ENCODE measurements around the gene FARSA.

FARSA gene

DNA sequence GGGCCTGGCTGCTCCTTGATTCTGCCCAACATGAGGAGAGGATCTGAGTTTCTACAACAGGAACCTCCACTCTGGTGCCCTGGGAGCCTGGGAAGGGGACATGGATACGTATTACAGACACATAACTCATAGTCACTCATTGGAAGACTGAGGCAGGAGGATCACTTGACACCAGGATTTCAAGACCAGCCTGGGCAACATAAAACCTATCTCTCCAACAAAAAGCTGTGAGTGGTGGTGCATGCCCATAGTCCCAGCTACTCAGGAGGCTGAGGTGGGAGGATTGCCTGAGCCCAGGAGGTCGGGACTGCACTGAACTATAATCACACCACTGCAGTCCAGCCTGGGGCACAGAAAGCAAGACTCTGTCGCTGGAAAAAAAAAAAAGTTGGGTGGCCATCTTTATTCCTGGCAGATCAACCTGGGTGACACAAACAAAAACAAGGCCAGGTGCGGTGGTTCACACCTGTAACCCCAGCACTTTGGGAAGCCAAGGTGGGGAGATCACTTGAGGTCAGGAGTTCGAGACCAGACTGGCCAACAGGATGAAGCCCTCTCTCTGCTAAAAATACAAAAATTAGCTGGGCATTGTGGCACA, 45.4 kb downstream of the FARSA start:
- no peak for DNase-seq

DNA sequence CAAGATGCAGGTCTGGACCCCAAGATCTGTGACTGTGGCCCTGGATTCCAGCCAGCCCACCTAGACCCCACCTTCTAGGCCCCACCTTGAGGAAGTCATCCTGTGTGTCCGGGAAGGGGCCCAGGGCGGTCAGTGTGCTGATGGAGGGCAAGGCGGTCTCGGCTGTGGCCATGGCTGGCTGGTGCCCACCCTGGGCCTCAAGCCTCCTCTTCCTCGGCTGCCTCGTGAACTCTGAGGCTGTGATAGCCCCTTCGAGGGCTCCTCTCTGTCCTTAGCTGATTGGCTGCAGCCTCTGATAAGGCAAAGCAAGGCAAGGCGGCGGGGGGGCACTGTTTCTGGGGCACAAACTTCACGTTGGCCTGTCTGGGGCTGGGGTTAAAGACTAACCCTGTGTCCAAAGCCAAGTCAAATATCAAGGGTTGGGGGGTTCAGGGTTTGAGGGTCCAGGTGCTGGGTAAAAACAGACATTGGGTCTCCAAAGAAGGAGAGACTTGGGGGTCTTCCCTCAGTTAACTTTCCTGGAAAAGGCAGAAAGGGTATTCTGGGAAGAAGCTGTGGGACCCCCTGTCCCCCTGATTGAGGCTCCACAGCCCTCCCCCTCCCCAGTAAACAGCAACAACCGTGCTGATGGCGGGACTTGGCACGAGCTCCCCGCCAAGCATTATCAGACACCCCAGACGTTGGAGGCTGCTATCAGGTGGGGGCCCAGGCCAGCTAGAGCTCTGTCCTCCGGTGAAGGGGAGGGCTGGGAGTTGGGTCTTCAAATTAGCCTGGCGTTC, 46.4 kb downstream of the FARSA start, which contains the start of gene KLF1:
TSS of gene KLF1 (minus strand) at position 233 of the 779 bp plus-strand sequence. CDS start at position 172, 61 bp downstream.
- DNase-seq, result no peak

DNA sequence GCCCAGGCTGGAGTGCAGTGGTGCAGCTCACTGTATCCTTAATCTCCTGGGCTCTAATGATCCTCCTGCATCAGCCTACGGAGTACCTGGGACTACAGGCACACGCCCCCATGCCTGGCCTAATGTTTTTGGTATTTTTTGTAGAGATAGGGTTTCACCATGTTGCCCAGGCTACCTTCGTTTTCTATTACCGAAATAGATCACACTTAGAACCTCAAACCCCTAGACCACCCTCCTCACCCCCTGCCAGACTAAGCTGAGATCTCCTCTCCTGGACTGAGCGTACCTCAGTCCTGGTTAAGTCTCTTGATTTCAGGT, 46.9 kb downstream of the FARSA start:
- DNase-seq, result no peak

DNA sequence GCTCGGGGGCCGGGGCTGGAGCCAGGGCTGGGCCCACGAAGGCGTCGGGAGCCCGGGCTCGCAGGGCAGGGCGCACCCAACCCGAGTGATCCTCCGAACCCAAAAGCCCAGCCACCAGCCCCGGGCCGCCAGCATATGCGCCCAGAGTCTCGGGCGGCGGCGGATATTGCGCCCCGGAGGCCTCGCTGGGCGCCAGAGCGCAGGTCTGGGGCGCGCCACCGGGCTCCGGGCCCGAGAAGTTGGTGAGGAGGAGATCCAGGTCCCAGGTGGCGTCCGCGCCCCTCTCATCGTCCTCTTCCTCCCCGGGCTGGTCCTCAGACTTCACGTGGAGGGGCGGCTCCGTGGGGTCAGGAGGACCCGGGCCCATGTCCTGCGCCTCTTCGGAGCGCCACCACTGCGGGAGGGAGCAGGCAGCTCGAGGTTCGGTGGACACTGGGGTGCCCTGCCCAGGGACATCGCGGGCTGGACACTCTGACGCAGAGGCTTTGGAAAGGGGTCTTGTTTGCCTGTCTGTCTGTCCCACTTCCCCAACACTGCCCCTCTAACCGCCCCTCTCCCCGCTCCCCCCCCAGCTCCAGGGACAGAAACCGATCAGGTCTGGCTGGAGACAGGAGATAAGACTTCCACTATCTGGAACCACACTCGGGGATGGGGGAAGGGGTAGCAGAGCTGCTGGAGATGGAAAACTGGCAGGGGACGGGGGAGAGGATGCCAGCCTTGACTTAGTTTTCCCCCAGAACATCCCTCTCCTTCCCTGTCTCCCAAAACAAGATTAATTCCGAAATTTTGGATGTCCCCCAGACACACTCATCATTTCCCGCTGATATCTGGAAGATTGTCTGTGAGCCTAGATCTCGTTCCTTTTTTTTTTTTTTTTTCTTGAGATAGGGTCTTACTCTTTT, 47.5 kb downstream of the FARSA start:
- no peak for DNase-seq

DNA sequence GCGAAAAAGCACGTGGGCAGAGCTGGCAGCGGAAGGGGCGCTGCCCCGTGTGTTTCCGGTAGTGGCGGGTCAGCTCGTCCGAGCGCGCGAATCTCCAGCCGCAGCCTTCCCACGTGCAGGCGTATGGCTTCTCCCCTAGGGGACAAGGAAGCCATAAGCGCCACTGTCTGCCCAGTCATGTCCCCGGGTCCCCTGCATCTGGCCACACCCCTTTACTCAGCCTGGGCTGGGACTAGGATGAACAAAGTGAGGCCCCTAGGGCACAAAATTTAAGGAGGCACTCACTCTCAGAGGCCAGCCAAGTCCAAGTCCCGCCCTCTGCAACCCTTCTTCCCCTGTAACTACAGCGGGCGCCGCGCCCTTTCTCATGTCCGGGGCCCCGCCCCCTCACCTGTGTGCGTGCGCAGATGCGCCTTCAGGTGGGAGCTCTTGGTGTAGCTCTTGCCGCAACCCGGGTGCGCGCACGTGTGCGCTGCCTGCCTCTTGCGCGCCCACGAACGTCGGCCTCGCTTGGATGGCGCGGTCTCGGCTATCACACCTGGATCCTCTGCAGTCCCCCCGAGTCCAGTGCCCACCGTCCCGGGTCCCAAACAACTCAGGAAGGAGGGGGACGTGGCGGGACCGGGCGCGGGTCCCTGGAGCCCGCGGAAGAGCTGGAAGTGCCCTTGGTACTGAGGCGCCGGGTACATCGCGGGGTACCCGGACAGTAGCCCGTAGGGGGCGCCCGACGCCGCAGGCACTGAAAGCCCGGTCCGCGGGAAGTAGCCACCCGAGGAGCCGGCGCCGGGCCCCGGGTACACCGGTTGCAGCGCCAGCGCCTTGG, 48.4 kb downstream of the FARSA start:
- peak; percentile 94 for DNase-seq

DNA sequence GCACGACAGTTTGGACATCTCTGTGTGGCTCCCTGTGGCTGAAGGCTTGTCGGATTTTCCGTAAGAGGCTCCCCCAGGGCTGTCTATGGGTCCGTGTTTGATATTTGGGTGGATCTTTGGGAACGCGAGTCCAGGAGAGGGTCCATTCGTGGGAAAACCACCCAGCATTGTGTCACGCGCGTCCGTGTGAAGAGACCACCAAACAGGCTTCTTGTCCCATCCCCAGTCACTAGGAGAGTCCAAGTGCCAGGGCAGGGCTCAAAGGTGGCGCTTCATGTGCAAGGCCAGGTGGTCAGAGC, 48.9 kb downstream of the FARSA start:
- DNase-seq, result no peak

DNA sequence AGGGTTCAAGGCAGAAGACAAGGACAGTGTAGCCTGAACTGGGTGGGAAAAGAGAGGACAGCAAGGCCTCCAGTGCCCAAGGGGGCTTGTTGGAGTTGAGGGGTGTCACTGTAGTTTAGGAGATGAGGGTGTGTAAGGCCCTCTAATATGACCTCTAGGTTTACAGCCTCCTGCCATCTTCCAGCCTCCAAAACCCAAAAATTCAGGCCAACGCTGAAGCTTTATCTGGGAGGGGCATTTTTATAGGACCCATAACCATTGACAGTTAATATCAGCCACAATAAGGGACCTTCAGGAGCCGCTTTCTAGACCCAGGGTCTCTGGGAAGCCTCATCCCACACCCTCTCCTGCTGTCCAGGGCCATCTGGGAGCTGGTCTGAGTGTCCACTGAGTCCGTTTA, 49.3 kb downstream of the FARSA start:
- DNase-seq, result no peak

DNA sequence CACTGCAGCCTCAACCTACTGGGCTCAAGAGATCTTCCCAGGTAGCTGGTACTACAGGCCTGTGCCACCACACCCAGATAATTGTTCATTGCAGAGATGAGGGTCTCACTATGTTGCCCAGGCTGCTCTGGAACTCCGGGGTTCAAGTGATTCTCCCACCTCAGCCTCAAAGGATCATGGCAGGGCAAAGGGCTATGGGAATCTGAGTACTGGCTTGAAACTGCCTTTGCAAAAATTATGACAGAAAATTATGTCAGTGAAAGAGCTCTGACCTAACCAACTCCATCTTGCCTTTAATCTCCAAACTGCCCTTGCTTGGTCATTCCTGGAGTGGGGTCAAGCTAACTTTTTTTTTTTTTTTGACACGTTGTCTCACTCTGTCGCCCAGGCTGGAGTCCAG, 50.9 kb downstream of the FARSA start:
- no peak for DNase-seq

DNA sequence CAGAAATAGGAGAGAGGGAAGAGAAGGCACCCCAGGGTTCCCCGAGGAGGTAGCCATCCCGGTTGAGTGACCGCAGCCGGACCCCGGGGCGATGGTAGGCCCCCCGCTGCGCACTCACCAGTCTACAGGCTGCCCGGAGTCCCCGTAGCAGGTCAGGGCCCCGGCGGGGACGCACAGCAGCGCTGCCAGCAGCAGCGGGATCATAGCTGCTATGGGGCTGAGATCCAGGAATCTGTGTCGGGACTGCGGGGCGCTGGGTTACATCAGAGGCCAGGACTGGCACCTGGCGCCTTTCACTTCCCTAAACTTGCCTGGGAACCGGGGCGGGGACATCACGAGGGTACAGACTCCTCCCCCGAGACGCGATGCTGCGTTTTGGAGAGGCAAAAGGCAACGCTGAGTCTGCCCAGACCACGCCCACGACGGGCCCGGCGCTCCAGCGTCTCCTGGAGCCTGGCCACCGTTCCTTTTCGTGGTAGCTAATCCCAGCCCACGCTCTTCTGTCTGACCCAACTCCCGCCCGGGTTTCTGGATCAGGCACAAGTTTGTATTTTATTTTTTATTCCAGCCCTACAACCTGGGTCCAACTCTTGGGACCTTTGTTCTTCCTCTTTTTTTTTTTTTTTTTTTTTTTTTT, 52.2 kb downstream of the FARSA start, which contains the start of gene DNASE2:
TSS of gene DNASE2 (minus strand) at position 278 of the 637 bp plus-strand sequence. CDS start at position 204, 74 bp downstream.
- peak; percentile 96 for DNase-seq

DNA sequence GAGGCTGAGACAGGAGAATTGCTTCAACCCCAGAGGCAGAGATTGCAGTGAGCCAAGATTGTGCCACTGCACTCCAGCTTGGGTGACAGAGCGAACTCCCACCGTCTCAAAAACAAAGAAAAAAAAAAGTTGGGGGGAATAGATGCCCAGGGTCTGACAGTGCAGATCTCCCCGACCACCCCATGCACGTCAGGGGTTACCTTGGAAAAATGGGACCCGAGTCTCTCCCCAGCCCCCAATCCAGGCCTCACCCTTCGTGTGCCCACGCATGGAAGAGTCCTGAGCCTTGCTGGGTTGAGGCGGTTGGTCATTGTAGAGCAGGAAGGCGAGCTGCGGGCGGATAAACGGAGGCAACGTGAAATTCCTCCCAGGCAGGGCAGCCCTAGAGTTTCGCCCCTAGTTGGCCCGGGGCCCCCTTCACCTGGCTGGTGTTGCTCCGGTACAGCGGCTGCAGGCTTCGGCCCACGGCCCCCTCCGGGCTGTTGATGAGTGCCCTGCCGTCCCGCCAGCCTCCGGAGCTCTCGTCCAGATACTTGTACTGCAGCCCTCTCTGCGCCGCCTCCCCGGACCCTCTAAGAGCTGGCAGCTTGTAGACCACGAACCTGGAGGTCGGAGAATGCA, 52.9 kb downstream of the FARSA start:
- DNase-seq, result peak; percentile 35

DNA sequence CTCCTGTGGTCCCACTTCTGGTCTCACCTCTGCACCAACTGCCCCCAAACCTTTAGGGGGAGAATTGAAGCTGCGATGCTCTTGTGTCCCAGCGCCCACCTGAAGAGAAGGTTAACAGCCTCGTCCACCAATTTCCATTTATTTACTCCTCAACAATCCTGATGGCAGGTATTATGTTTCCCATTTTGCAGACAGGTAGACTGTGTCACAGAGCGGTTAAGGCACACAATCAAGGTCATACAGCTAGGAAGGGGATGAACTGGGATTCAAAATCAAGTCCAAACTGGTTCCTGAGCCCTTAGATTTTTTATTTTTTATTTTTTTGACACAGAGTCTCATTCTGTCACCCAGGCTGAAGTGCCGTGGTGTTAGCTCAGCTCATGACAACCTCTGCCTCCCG, 58.4 kb downstream of the FARSA start:
- DNase-seq, result no peak

DNA sequence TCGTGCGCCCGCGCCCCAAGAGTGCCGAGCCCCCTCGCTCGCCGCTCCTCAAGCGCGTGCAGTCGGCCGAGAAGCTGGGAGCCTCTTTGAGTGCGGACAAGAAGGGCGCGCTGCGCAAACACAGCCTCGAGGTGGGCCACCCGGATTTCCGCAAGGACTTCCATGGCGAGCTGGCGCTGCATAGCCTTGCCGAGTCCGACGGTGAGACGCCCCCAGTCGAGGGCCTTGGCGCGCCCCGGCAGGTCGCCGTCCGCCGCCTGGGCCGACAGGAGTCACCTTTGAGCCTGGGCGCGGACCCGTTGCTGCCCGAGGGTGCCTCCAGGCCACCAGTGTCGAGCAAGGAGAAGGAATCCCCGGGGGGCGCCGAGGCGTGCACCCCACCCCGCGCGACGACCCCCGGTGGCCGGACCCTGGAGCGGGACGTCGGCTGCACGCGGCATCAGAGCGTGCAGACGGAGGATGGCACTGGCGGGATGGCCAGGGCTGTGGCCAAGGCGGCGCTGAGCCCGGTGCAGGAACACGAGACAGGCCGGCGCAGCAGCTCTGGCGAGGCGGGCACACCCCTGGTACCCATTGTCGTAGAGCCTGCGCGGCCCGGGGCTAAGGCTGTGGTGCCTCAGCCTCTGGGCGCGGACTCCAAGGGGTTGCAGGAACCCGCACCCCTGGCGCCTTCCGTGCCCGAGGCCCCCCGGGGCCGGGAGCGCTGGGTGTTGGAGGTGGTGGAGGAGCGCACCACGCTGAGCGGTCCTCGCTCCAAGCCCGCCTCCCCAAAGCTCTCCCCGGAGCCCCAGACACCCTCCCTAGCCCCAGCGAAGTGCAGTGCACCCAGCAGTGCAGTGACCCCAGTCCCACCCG, 59.4 kb downstream of the FARSA start:
- DNase-seq, result no peak

DNA sequence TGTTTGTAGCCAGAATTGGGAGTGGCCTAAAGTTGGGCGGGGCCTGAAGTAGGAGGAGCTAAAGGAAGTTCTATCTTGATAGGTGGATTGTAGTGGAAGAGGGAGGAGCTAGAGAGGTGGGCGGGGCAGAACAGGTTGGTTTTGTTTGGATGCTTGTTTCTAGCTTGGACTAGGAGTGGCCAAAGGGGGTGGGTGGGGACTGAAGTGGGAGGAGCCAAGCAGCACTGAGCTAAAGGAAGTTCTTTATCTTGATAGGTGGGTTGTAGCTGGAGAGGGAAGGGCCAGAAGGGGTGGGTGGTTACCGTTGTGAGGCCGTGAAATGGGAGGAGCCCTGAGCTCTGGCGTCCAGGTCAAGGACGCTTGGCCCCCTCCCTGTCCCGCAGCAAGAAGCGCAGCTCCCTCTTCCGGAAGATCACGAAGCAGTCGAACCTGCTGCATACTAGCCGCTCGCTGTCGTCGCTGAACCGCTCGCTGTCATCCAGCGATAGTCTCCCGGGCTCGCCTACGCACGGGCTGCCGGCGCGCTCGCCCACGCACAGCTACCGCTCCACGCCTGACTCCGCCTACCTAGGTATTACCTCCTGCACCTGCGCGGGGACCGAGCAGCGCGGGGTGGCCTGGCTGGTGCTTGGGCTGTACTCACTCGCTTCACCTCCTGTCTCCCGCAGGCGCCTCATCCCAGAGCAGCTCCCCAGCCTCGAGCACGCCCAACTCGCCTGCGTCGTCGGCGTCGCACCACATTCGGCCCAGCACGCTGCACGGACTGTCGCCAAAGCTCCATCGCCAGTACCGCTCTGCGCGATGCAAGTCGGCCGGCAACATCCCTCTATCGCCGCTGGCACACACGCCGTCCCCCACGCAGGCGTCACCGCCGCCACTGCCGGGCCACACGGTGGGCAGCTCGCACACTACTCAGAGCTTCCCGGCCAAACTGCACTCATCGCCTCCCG, 60.3 kb downstream of the FARSA start:
- peak; percentile 47 for DNase-seq
